ENCODE results near the gene RHBDF1.
A peak's percentile ranks its signal among the peaks of the same experiment; 100 is the strongest.

Gene RHBDF1

GRCh38 chr16:55571-56136 lies 16.8 kb downstream of the RHBDF1 start:
- peaks cover 49% of the 10 kb centered on the region for H3K36me3 ChIP-seq (ENCODE audit: low read depth)

GRCh38 chr16:54237-54581 lies 18.2 kb downstream of the RHBDF1 start:
- no peaks in the 10 kb centered on the region for H3K27me3 ChIP-seq (ENCODE audit: insufficient read depth, poor library complexity, severe bottlenecking)
- H3K9me3 ChIP-seq (ENCODE audit: severe bottlenecking), result no peaks in the 10 kb centered on the region
- peak overlapping the region; percentile 61 for H3K4me3 ChIP-seq (ENCODE audit: severe bottlenecking)
- DNase-seq (ENCODE audit: low spot score) (no peak), ATAC-seq (ENCODE audit: low read depth) (no peak)
- TF ChIP-seq CTCF (IDR thresholded peaks at IDR 0.05; ENCODE audit: poor library complexity, severe bottlenecking), result no peak
- no peaks in the 10 kb centered on the region for H3K4me1 ChIP-seq (ENCODE audit: insufficient read depth, poor library complexity, severe bottlenecking)
- peaks cover 43% of the 10 kb centered on the region for H3K36me3 ChIP-seq (ENCODE audit: low read depth)
- no peak overlapping the region for H3K27ac ChIP-seq (ENCODE audit: poor library complexity, severe bottlenecking)

More at GRCh38 chr16:55571-56136, 16.8 kb downstream of the RHBDF1 start:
- Histone ChIP-seq H3K27me3 (ENCODE audit: insufficient read depth, poor library complexity, severe bottlenecking) (no peaks in the 10 kb centered on the region), H3K27ac (ENCODE audit: poor library complexity, severe bottlenecking) (no peak overlapping the region), H3K4me3 (ENCODE audit: severe bottlenecking) (no peak overlapping the region), H3K9me3 (ENCODE audit: severe bottlenecking) (no peaks in the 10 kb centered on the region), H3K4me1 (ENCODE audit: insufficient read depth, poor library complexity, severe bottlenecking) (no peaks in the 10 kb centered on the region)
- ATAC-seq (ENCODE audit: low read depth) (no peak), DNase-seq (ENCODE audit: low spot score) (no peak)
- no peak for TF ChIP-seq CTCF (IDR thresholded peaks at IDR 0.05; ENCODE audit: poor library complexity, severe bottlenecking)

GRCh38 chr16:53346-54236 lies 18.8 kb downstream of the RHBDF1 start, which contains the start of the genes POLR3K and SNRNP25:
POLR3K (minus strand) TSS chr16:53608; CDS start chr16:53586, 22 bp downstream.
SNRNP25 (plus strand) TSS chr16:53828; CDS start chr16:54017, 189 bp downstream.
- DNase-seq (ENCODE audit: low spot score) (peak; percentile 99), ATAC-seq (ENCODE audit: low read depth) (peak; percentile 96)
- Histone ChIP-seq H3K36me3 (ENCODE audit: low read depth) (peaks cover 37% of the 10 kb centered on the region), H3K27ac (ENCODE audit: poor library complexity, severe bottlenecking) (peak within 1 kb of the TSS; percentile 68), H3K27me3 (ENCODE audit: insufficient read depth, poor library complexity, severe bottlenecking) (no peaks in the 10 kb centered on the region), H3K4me3 (ENCODE audit: severe bottlenecking) (peak within 1 kb of the TSS; percentile 61), H3K4me1 (ENCODE audit: insufficient read depth, poor library complexity, severe bottlenecking) (no peaks in the 10 kb centered on the region), H3K9me3 (ENCODE audit: severe bottlenecking) (no peaks in the 10 kb centered on the region)
- no peak for TF ChIP-seq CTCF (IDR thresholded peaks at IDR 0.05; ENCODE audit: poor library complexity, severe bottlenecking)

- H3K9me3 ChIP-seq (ENCODE audit: severe bottlenecking), result no peaks in the 10 kb centered on the region
- TF ChIP-seq CTCF (IDR thresholded peaks at IDR 0.05; ENCODE audit: poor library complexity, severe bottlenecking), result no peak
- no peak overlapping the region for H3K27ac ChIP-seq (ENCODE audit: poor library complexity, severe bottlenecking)
- ATAC-seq (ENCODE audit: low read depth) (no peak), DNase-seq (ENCODE audit: low spot score) (no peak)
- H3K4me1 ChIP-seq (ENCODE audit: insufficient read depth, poor library complexity, severe bottlenecking), result no peaks in the 10 kb centered on the region
- H3K27me3 ChIP-seq (ENCODE audit: insufficient read depth, poor library complexity, severe bottlenecking), result no peaks in the 10 kb centered on the region
- H3K36me3 ChIP-seq (ENCODE audit: low read depth), result peaks cover 47% of the 10 kb centered on the region
- no peak overlapping the region for H3K4me3 ChIP-seq (ENCODE audit: severe bottlenecking)
Observed at GRCh38 chr16:50769-51591, 21.5 kb downstream of the RHBDF1 start.

Measured in RWPE2 (cell line).